Right kidney (tissue), 1 donor: Measurements from ENCODE around the gene ICA1.
"Not testable (repeated sequence)": the region's sequence is repeated elsewhere in the genome, so short reads cannot be mapped to it uniquely, and the experiment has no call there.

Experiments used
- DNase-seq: peaks from one replicate; pipeline ENCODE4 v3.0.0-alpha.2; 2016

Gene ICA1

DNA sequence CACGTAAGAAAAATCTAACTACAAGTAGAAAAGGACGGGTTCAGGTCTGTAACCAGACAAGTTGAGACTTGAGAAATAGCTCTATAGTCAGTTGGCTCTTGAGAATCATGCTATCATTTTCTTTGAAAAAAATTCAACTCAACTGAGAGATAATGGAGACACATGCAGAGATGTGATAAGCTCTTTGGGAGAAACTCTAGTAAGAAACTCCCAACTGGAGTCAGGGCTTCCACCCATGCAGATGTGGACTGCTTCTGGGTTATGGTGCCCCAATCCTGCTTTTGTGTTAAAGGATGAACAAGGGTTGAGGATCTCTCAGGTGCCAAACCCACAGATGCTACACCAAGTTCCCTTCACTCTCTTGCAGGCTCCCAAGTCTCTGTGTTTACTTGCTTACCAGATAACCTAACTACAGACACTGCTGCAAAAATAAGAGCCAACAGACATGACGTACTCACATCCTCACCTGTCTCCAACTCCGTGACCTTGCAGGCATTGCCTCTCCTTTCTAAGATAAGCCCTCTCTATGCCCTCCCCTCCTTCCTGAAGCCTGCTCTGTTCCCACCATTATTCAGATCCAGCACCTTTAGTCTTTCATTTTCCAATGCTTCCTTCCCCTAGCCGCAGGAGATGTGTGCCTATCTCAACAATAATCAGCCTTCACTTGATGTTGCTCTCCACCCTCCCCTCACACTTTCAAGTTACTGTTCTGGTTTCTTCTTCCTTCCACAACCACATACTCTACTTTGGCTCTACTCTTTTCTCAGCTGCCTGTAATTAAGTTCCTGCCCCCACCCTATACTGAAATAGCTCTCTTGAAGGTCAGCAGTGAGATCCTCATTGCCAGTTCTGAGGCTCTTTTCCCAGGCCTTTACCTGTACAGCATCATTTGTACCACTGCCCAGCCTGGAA, 130.0 kb downstream of the ICA1 start:
- no peak for DNase-seq

DNA sequence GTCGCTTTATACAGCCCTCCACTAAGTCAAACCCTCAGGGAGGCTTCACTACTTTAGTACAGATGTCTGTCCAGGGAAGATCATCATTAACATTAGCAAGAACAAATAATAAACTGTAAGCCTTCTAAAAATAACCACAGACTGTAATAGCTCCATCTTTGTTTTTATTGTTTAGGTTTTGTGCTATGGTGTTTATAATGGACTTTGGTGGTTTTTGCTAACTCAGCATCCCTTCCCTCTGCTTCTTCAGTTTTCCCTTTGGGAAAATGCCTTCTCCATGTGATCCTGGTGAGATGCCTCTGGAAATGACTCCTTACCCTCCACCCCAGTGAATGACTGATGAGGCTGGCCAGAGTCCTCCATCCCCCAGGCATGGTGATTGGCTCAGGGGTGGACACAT, 131.3 kb downstream of the ICA1 start:
- no peak for DNase-seq

- DNase-seq = no peak
Observed at GRCh38 chr7:8129318-8129659, 132.7 kb downstream of the ICA1 start.

DNA sequence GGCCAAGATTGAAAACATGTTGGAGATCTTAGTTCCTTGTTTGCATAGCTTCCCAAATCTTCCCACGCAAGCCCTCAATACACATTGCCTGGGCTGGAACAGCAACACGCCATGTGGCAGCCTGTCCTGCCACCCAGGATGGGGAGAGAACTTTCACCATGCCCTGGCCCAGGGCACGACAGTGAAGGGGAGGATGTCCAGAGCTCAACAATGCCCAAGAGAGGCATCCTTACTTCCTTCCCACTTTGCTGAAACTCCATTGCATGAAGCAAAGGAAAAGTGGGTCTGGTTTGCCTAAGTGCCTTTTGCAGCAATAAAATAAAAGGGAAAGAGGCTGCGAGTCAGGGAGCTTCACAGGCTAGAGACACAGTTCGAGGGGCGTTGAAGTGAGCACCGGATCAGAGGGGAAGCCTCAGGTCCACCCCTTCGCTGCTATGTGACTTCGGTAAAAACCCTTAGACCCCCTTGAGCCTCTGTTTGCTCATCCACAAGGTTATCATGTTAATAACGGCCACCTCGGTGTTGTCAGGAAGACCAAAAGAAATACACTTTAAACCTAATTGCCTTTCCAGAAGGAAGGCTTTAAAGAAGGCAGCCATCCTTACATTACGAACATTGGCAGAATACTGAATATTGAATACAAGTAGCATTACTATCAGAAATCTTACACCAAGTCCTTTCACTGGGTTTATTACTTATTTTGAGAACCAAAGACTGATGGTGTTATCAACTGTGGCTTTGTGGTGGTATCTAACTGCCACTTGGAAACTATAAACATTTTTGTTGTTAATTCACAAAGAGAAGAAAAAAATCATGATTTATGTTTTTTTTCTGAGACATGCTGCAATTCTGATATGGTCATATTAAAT, 133.3 kb downstream of the ICA1 start:
- no peak for DNase-seq

DNA sequence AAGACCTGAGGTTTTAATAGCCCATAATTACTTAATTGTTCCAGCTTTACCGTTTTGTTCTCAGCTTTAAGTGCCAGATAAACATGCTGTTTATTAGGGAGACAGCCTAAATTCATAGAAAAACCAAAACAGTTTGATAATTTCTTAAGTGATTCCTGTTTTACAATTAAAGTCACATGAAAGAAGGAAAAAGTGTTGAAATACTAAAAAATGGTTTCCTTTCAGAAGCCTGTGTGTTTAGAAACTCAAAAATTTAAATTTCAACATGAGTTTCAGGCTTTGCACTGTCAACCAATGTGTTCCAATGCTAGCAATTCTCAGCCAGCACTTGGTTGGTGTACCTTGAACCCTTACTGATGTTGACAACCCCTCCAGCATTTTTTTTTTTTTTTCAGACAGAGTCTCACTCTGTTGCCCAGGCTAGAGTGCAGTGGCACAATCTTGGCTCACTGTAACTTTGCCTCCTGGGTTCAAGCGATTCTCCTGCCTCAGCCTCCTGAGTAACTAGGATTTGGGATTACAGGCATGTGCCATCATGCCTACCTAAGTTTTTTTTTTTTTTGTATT, 135.3 kb downstream of the ICA1 start:
- DNase-seq = no peak

GRCh38 chr7:8125680-8126444, 136.1 kb downstream of the ICA1 start:
- DNase-seq = no peak

- DNase-seq = no peak
Observed at GRCh38 chr7:8121243-8121642, 140.7 kb downstream of the ICA1 start.

DNA sequence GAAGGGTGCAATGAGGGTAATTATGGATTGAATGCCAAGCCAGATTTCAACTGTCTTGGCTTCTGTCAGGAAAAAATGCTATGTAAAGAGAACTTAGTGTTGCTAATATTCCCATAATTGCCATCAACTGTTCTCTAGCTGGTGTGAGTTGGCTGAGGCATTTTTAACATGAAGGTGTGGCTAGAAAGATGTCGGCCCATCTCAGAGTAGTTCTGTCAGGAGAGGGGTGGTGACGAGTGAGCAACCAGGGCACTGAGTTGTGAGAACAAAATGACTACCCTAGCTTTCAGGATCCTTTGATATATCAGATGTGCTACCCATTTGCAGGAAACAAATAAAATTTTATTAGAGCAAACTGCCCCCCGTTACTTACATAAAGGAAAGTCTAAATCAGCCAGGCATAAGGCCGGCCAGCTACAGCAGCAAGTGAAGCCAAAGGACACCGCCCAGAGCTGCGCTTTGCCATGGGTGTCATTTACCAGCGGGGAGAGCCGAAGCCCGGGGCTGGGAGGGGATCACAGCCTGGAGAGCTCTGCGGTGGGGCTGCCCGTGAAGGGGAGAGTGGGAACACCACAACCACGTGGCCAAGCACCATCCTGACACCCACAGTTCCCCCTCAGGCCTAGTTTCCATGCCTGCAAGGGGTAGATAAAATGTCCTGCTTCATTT, 141.4 kb downstream of the ICA1 start:
- no peak for DNase-seq

DNA sequence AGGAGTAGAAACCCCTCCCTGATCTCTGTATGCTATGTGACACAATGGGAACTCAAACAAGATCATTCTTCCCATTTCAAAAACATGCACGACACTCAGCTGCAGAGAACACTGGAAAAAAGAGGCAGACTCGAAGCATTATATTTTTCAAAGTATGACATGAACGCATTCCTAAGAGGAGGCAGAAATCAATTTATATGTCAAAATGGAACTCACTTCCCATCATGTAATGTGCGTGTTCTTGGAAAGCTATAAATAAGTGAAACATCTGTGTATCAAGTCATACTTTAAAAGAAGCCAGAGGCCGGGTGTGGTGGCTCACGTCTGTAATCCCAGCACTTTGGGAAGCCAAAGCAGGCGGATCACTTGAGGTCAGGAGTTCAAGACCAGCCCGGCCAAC, 142.7 kb downstream of the ICA1 start:
- no peak for DNase-seq

- DNase-seq = no peak
Observed at GRCh38 chr7:8117195-8117594, 144.8 kb downstream of the ICA1 start.

DNA sequence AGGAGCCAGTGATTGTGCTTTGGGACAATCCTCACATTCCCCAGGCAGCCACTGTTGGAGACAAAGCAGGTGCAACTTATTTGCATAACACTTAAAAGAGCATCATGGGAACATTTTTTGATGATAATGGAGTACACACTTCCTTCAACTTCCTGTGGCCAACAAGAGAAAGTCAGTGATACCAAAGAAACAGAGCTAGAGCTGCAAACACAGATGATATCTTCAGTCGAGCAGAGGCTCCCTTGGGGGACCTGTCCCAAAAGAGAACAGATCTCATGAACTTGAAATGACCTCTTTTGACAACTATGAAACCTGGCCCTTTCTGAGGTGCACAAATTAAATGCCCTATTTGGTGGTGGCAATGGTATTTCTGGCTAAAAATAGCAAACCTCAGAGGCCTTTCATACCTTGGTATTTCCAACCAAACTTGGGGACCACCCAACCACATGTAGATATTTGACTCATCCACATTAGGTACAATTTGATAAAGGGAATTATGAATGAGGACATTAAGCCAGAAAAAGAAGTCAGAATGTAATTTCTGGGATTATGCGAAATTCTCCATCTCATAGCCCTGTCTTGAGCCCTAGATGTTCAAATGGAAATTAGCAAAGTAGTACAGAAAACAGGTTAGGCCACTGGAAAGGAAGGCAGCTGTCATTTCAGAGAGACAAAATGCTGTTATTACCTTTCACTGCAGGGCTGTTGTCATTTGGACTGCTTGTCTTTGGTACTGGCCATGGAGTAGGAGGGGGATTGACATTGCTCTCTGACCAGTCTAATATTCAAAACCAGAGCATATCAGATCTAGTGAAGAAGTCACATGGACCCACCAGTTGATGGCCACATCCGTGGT, 146.2 kb downstream of the ICA1 start:
- no peak for DNase-seq

DNA sequence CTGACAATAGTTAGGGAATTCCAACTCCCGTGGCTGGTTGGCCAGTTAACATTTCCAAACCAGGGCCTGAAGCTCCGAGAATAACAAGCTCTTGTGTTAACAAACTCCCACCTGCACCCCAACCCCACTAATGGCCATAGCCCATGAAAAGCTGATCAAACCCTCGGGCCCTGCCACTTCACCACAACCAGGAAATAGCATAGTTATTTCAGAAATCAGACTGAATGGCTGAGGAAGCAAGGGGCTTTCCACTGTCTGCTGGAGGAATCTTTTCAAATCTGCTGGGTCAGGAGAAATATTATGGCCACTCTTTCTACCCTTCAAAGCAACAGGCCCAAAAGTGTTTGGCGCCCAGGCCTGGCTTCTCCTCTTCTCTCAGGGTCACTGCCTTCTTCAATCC, 147.8 kb downstream of the ICA1 start:
- DNase-seq = no peak

DNA sequence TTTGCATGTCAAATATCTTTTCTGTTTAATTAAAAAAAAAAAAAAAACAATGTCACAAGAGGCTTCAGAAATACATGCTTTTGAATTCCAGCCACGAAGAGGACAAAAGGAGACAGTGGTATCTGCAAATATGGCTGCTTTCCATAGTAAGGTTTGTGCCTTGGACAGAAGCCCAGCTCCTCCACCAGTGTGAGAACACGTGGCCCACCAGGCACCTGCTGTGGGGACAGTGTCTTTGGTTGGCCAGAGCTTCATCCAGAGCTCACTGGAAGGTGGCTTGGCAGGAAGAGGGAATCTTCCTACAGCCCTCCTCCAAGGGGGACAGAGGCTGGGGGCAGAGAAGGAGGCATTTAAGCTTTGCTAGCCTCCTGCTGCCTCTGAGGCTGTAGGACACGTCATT, 148.8 kb downstream of the ICA1 start:
- no peak for DNase-seq

GRCh38 chr7:8112685-8113084, 149.3 kb downstream of the ICA1 start:
- no peak for DNase-seq

DNA sequence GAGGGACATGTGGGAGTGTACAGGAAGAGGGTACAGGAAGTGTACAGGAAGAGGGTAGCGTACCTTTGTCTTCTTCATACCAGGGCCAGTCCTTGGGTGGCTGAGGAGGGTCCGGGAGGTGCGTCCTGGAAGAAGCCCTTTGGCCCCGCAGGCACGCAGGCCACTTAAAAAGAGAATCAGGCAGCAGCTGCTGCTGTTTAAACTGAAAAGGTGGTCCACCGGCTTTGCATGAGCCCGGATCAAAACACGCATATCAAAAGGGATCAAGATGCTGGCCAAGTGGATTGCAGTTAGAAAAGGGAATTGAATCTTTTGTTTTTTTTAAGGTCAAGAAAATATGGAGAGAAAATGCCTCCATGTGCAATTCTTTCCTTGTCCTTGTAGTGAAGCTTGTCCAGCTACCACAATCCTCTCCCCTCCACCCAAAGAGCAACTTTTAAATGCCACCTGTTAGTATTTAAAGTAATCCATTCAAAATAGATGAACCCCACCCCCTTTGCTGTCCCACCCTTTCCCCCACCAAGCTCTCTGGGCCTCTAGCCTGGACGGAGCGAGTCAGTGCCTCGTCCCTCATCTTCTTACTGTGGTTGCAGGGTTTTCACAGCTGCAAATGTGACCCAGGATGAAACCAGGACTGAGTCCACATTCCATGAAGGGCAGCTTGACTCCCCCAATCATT, 150.5 kb downstream of the ICA1 start:
- no peak for DNase-seq

- DNase-seq = no peak
Observed at GRCh38 chr7:8109196-8110022, 152.6 kb downstream of the ICA1 start.

DNA sequence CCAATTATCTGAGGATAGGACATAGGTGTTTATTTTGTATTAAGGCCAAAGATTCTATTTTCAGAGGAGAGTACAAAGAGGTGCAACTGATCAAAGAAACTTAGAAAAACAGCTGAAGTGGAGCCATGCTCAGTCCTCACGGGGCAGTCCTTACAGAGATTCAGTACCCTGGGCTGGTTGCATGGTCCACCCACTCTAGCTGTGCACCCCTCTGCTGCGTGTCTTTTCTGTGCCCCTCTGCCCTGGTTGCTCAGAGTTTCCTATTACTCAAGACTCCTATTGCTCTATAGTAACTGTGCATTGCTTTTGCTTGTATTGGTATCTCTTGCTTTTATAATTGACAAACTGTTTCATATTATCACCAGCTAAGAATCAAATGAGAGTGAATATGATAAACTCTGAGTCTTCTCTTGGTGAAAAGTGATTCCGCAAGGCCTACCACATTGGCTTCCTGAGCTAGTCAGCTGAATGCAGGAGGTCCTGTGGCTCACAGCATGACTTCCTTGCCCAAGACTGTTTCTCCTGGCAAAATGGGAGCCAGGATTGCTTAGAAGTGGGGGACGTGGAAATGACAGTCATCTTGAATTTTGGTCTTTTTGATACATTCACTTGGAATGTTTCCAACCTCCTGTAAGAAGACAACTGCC, 156.4 kb downstream of the ICA1 start:
- no peak for DNase-seq

DNA sequence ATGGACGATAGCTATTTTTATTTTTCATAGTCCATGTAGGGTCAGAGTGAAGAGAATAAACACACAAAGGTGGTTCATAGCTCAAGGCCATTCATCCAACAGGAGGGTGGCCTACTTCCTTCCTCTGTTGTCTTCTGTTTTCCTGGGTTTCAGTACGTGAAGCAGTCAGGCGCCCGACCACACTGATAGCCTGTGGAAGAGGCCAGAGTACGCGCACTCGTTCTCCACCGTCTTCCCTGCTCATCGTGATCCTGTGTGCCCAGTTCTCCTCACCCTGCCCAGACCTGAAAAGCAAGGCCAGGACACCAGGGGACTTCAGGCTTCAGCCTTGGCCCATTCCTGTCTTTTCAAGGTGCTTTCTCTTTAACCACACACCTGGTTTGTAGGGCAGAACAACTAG, 158.7 kb downstream of the ICA1 start:
- DNase-seq = no peak

- not testable (repeated sequence) for DNase-seq
Observed at GRCh38 chr7:8101292-8101691, 160.7 kb downstream of the ICA1 start.
